Upper lobe of left lung (tissue), 6 donors: Measurements from ENCODE around the gene ADK. TPM values are rescaled to one million over a fixed set of nuclear protein-coding genes. Genes with fewer than 3 reads are reported as not detected.

Source experiments
- ATAC-seq, 2 donors: fragments of 200-7000 bp; cut with Tn5 transposase; one replicate each; pipeline ENCODE4 v1.9.1; 2022; ENCODE audit warnings: mild to moderate bottlenecking in 2 of 2, moderate library complexity in 2 of 2; ENCODE audit not compliant: low FRiP score in 2 of 2
- DNase-seq, 2 donors: peaks; one replicate each; pipeline ENCODE4 v3.0.0-alpha.2; 2019 to 2020
- H3K27ac ChIP-seq, 4 donors: fragments of 200-600 bp; sonication (generic); one replicate each; pipeline ENCODE4 v1.5.1; 2016 to 2019
- H3K27me3 ChIP-seq, 4 donors: fragments of 200-600 bp; sonication (generic); one replicate each; pipeline ENCODE4 v1.5.1; 2017 to 2019
- H3K36me3 ChIP-seq, 4 donors: fragments of 200-600 bp; sonication (generic); one replicate each; pipeline ENCODE4 v1.5.1; 2016 to 2019
- H3K4me1 ChIP-seq, 4 donors: fragments of 200-600 bp; sonication (generic); one replicate each; pipeline ENCODE4 v1.5.1; 2018 to 2019
- H3K4me3 ChIP-seq, 4 donors: fragments of 200-600 bp; sonication (generic); one replicate each; pipeline ENCODE4 v1.5.1; 2017 to 2019; ENCODE audit warnings: mild to moderate bottlenecking in 2 of 4, moderate library complexity in 1 of 4
- H3K9me3 ChIP-seq, 4 donors: fragments of 200-600 bp; sonication (generic); one replicate each; pipeline ENCODE4 v1.5.1; 2018 to 2019
- EP300 ChIP-seq, 4 donors: sonication (generic); formaldehyde crosslinking; IDR thresholded peaks; one replicate each; pipeline ENCODE4 v1.5.1; 2017; ENCODE audit warnings: antibody characterized with exemption in 4 of 4, control low read depth in 2 of 4
- POLR2A ChIP-seq, 4 donors: fragments of 450-650 bp; IDR thresholded peaks; one replicate each; pipeline ENCODE4 v1.5.1; 2016 to 2017; ENCODE audit warnings: antibody characterized with exemption in 4 of 4, mild to moderate bottlenecking in 2 of 4
- POLR2AphosphoS5 ChIP-seq, 2 donors: sonication (generic); formaldehyde crosslinking; IDR thresholded peaks; one replicate each; pipeline ENCODE4 v1.5.1; 2017; ENCODE audit warnings: antibody characterized with exemption in 2 of 2
- WGBS, 2 donors: methylation state at CpG; one replicate each; pipeline ENCODE4 v1.1.5; 2017 to 2018; 5-methylcytosine and 5-hydroxymethylcytosine counted together
- total RNA-seq, 6 donors: library from RNA; depleted of rRNA in 4 of 6; stranded (reverse); fragments of >200 nt in 4 of 6; gene quantifications; one replicate each; pipeline versions ENCODE4 v1.1.0 to v1.2.1, GENCODE V29; 2016 to 2021
- TF ChIP-seq, protein P1 (sequence below), 6 experiments: fragments of 450-650 bp in 4 of 6; fragments of 200-600 bp in 2 of 6; sonication (generic) in 2 of 6; IDR thresholded peaks; one replicate each; pipeline ENCODE4 v1.5.1; 2016 to 2019; ENCODE audit warnings: antibody characterized with exemption in 6 of 6
- donor health status: DM: no; HTN: no; CAD: no; lungs with moderate emphysema.
- donor health status: DM: no; HTN: yes; CAD: no; lungs with severe emphysema.

The ADK gene
- total RNA-seq, 6 donors from 2014 or later = 27.9 to 123 (median 48.1) TPM

- ATAC-seq (no peak), DNase-seq (no peak)
- Histone ChIP-seq H3K27ac (no peak overlapping the region), H3K9me3 (no peaks in the 10 kb centered on the region), H3K36me3 (no peaks in the 10 kb centered on the region), H3K4me1 (peaks cover 0 to 13% (median 7%) of the 10 kb centered on the region in 4 donors), H3K4me3 (no peak overlapping the region), H3K27me3 (no peaks in the 10 kb centered on the region)
- WGBS, 2 donors = 44 to 60% methylated on average over 1 of the region's 1 CpG
- TF ChIP-seq POLR2A (IDR thresholded peaks at IDR 0.05) (no peak), EP300 (IDR thresholded peaks at IDR 0.05) (no peak), POLR2AphosphoS5 (IDR thresholded peaks at IDR 0.05) (no peak)
- TF ChIP-seq, protein P1, sequence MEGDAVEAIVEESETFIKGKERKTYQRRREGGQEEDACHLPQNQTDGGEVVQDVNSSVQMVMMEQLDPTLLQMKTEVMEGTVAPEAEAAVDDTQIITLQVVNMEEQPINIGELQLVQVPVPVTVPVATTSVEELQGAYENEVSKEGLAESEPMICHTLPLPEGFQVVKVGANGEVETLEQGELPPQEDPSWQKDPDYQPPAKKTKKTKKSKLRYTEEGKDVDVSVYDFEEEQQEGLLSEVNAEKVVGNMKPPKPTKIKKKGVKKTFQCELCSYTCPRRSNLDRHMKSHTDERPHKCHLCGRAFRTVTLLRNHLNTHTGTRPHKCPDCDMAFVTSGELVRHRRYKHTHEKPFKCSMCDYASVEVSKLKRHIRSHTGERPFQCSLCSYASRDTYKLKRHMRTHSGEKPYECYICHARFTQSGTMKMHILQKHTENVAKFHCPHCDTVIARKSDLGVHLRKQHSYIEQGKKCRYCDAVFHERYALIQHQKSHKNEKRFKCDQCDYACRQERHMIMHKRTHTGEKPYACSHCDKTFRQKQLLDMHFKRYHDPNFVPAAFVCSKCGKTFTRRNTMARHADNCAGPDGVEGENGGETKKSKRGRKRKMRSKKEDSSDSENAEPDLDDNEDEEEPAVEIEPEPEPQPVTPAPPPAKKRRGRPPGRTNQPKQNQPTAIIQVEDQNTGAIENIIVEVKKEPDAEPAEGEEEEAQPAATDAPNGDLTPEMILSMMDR (IDR thresholded peaks at IDR 0.05) = no peak
Measured at GRCh38 chr10:74738052-74738451, 587.0 kb downstream of the ADK start.

DNA sequence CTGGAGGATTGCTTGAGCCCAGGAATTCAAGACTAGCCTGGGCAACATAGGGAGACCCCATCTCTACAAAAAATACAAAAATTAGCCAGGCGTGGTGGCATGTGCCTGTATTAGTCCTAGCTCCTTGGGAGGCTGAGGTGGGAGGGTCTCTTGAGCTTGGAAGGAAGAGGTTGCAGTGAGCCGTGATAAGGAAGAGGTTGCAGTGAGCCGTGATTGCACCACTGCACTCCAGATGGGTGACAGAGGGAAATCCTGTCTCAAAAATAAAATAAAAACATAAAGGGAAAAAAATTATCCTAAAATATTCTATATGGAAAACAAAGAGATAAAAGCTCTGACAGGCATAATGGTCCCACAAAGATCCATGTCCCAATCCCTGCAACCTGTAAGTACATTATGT lies 587.5 kb downstream of the ADK start:
- Histone ChIP-seq H3K4me1 (peaks cover 0 to 13% (median 7%) of the 10 kb centered on the region in 4 donors), H3K36me3 (no peaks in the 10 kb centered on the region), H3K27ac (no peak overlapping the region), H3K9me3 (no peaks in the 10 kb centered on the region), H3K4me3 (no peak overlapping the region), H3K27me3 (no peaks in the 10 kb centered on the region)
- WGBS, 2 donors = 42 to 47% methylated on average over 3 of the region's 3 CpGs
- DNase-seq = no peak
- TF ChIP-seq POLR2AphosphoS5 (IDR thresholded peaks at IDR 0.05) (no peak), EP300 (IDR thresholded peaks at IDR 0.05) (no peak), POLR2A (IDR thresholded peaks at IDR 0.05) (no peak)
- TF ChIP-seq, protein P1 (IDR thresholded peaks at IDR 0.05) = no peak
- no peak for ATAC-seq

- H3K4me3 ChIP-seq = no peak overlapping the region
- H3K9me3 ChIP-seq = no peaks in the 10 kb centered on the region
- no peaks in the 10 kb centered on the region for H3K36me3 ChIP-seq
- DNase-seq (peak in 1 of 2 donors; percentile 39), ATAC-seq (peak in 1 of 2 donors; percentile 23)
- TF ChIP-seq, protein P1 (IDR thresholded peaks at IDR 0.05) = peak in 3 of 6 experiments; percentile 22 to 38 (median 25)
- no peak for TF ChIP-seq EP300 (IDR thresholded peaks at IDR 0.05)
- no peaks in the 10 kb centered on the region for H3K27me3 ChIP-seq
- 42 to 53% methylated on average over 10 of the region's 10 CpGs for WGBS, 2 donors
- peaks cover 0 to 13% (median 7%) of the 10 kb centered on the region in 4 donors for H3K4me1 ChIP-seq
- no peak overlapping the region for H3K27ac ChIP-seq
Measured at GRCh38 chr10:74738985-74739567, 588.1 kb downstream of the ADK start.

- Histone ChIP-seq H3K4me3 (no peak overlapping the region), H3K4me1 (peaks cover 0 to 8% (median 7%) of the 10 kb centered on the region in 4 donors), H3K36me3 (no peaks in the 10 kb centered on the region), H3K9me3 (no peaks in the 10 kb centered on the region), H3K27ac (no peak overlapping the region), H3K27me3 (no peaks in the 10 kb centered on the region)
- ATAC-seq = no peak
- WGBS, 2 donors = 94 to 95% methylated on average over 4 of the region's 4 CpGs
- DNase-seq = no peak
- TF ChIP-seq, protein P1 (IDR thresholded peaks at IDR 0.05) = no peak
- TF ChIP-seq POLR2AphosphoS5 (IDR thresholded peaks at IDR 0.05) (no peak), POLR2A (IDR thresholded peaks at IDR 0.05) (no peak)
Measured at GRCh38 chr10:74743401-74743800, 592.4 kb downstream of the ADK start.

DNA sequence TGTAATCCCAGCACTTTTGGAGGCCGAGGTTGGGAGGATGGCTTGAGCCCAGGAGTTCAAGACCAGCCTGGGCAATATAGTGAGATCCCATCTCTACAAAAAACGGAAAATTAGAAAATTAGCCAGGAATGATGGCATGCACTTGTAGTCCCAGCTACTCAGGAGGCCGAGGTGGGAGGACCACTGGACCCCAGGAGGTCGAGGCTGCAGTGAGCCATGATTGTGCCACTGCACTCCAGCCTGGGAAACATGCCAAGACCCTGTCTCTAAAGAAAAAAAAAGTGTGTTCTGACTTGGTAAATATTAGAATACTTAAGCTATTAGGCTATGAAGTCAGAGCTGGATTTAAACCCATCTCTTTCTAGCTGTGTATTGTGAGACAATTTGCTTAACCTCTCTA lies 594.4 kb downstream of the ADK start:
- WGBS, 2 donors = 76 to 78% methylated on average over 4 of the region's 4 CpGs

More for the DNA sequence above, 594.4 kb downstream of the ADK start:
- Histone ChIP-seq H3K4me3 (no peak overlapping the region), H3K27me3 (no peaks in the 10 kb centered on the region), H3K36me3 (no peaks in the 10 kb centered on the region), H3K27ac (no peak overlapping the region), H3K9me3 (no peaks in the 10 kb centered on the region), H3K4me1 (no peaks in the 10 kb centered on the region)
- ATAC-seq (no peak), DNase-seq (no peak)
- no peak for TF ChIP-seq POLR2A (IDR thresholded peaks at IDR 0.05)
- TF ChIP-seq, protein P1 (IDR thresholded peaks at IDR 0.05) = no peak
- no peak for TF ChIP-seq EP300 (IDR thresholded peaks at IDR 0.05)
- no peak for TF ChIP-seq POLR2AphosphoS5 (IDR thresholded peaks at IDR 0.05)
